Heart right ventricle (tissue), 16 donors: ENCODE data around the gene TMEM115. TPM values are rescaled to one million over a fixed set of nuclear protein-coding genes. Genes with fewer than 3 reads are reported as not detected.

Experiments used
- ATAC-seq, 8 donors: fragments of 200-7000 bp; cut with Tn5 transposase; one replicate each; pipeline ENCODE4 v1.9.1; 2020; ENCODE audit warnings: mild to moderate bottlenecking in 8 of 8, moderate library complexity in 8 of 8, moderate number of reproducible peaks in 1 of 8
- DNase-seq, 2 donors: peaks; one replicate each; pipeline ENCODE4 v3.0.0-alpha.2; 2020
- H3K27ac ChIP-seq, 10 donors: fragments of 200-600 bp; sonication (generic) in 2 of 10; one replicate each; pipeline versions ENCODE4 v1.5.0 to v1.8.0; 2020 to 2022; ENCODE audit warnings: mild to moderate bottlenecking in 3 of 10
- H3K27me3 ChIP-seq, 7 donors: fragments of 200-600 bp; one replicate each; pipeline ENCODE4 v1.8.0; 2021 to 2022; ENCODE audit warnings: mild to moderate bottlenecking in 2 of 7
- H3K36me3 ChIP-seq, 9 donors: fragments of 200-600 bp; sonication (generic) in 1 of 9; one replicate each; pipeline versions ENCODE4 v1.5.0 to v1.8.0; 2020 to 2022; ENCODE audit warnings: mild to moderate bottlenecking in 2 of 9
- H3K4me1 ChIP-seq, 9 donors: fragments of 200-600 bp; sonication (generic) in 1 of 9; one replicate each; pipeline versions ENCODE4 v1.5.0 to v1.8.0; 2020 to 2022; ENCODE audit warnings: mild to moderate bottlenecking in 4 of 9
- H3K4me3 ChIP-seq, 10 donors: fragments of 200-600 bp; sonication (generic) in 2 of 10; one replicate each; pipeline versions ENCODE4 v1.5.0 to v1.8.0; 2020 to 2022; ENCODE audit warnings: mild to moderate bottlenecking in 7 of 10, moderate library complexity in 2 of 10
- H3K9me3 ChIP-seq, 11 donors: fragments of 200-600 bp in 10 of 11; sonication (generic) in 2 of 11; one replicate each; pipeline versions ENCODE4 v1.5.0 to v1.8.0; 2013 to 2022; ENCODE audit warnings: mild to moderate bottlenecking in 2 of 11, control low read depth in 1 of 11, moderate library complexity in 1 of 11
- WGBS, 2 donors: extraction: QIAGEN DNeasy Blood & Tissue Kit; methylation state at CpG; one replicate each; pipeline ENCODE4 v1.1.7; 2013; ENCODE audit warnings: inconsistent platforms in 1 of 2; 5-methylcytosine and 5-hydroxymethylcytosine counted together
- intact Hi-C, 10 donors: fragments of 100-400 bp; cut with DNase I; formaldehyde crosslinking; loops; one replicate each; pipeline versions ENCODE4 v1.11.1 to v1.14.2; 2022
- polyA plus RNA-seq, 2 donors: library from polyadenylated mRNA; stranded (reverse); fragments of 200-250 nt; gene quantifications; one replicate each; pipeline ENCODE4 v1.2.3, GENCODE V29; 2013
- total RNA-seq, 10 donors: library from RNA; stranded (reverse); fragmentation: NEBNext Ultra II Directional in 3 of 10; extraction: Animal tissue kit (Norgen Biotek cat#: 25700) in 3 of 10; gene quantifications; one replicate each; pipeline versions ENCODE4 v1.2.1 to v1.2.4, GENCODE V29; 2021 to 2023
- TF ChIP-seq, protein P1 (sequence below), 9 donors: fragments of 200-600 bp; sonication (generic) in 2 of 9; IDR thresholded peaks; one replicate each; pipeline versions ENCODE4 v1.5.0 to v1.8.0; 2021 to 2022; ENCODE audit warnings: antibody characterized with exemption in 9 of 9, mild to moderate bottlenecking in 5 of 9, moderate library complexity in 1 of 9
- donor health status: Arrhythmogenic right ventricular cardiomyopathy.
- donor health status: ischemic (EF 13 %, LVEDD 7.1; RV severe dilation, severe dysfunction).
- donor health status: healthy with polysubstance abuse.
- donor health status: DM: no; HTN: yes; CAD: no.
- donor health status: DM: no; HTN: no; CAD: no.
- donor health status: ischemic (EF 25% LVEDD 6.9; RV normal size, moderate dysfunction).
- donor health status: ischemic (EF 25% LVEDD 5.7; RV mildly dilated, moderate dysfunction).
- donor health status: healthy.
- donor health status: DM: yes; HTN: yes; CAD: no.
- donor health status: Ischemic cardiomyopathy.
- donor health status: ischemic (EF 35%, LVEDD 5.7; RV mildly dilated, moderate dysfunction).
- donor health status: nonischemic (EF 11% LVEDD 7.7; RV severe dilation, severe dysfunction).
- donor health status: DM: yes; HTN: yes; CAD: no.
- donor health status: PGD.
- donor health status: ischemic (EF 29% LVEDD 5.4; RV normal size, mild dysfunction).
- donor health status: nonischemic (EF 23%, LVEDD 6.1; RV moderate dilation, normal function).

The TMEM115 gene
- total and polyA plus RNA-seq, 12 donors, result 18.1 to 47.6 (median 24.2) TPM

GRCh38 chr3:50359760-50360110, 414 bp upstream of the TMEM115 start:
- Histone ChIP-seq H3K27me3 (no peaks in the 10 kb centered on the region), H3K36me3 (peaks cover 0 to 37% (median 6%) of the 10 kb centered on the region in 9 donors), H3K4me1 (peaks cover 28 to 54% (median 43%) of the 10 kb centered on the region in 9 donors), H3K27ac (peak overlapping the region in 3 of 10 donors; percentile 55 to 95 (median 94)), H3K9me3 (no peaks in the 10 kb centered on the region), H3K4me3 (peak overlapping the region in 6 of 10 donors; percentile 81 to 98 (median 90))
- 21 to 24% methylated on average over 8 of the region's 8 CpGs for WGBS, 2 donors
- no peak for DNase-seq
- peak in 1 of 8 donors; percentile 4 for ATAC-seq
- intact Hi-C loops, result loop anchor here in 2 of 10 donors (1.0 to 5.0 kb wide), 2 partner anchors 31 to 253 kb away; partner anchors contain the start of gene CISH (in 1 of the 2)
- TF ChIP-seq, protein P1, sequence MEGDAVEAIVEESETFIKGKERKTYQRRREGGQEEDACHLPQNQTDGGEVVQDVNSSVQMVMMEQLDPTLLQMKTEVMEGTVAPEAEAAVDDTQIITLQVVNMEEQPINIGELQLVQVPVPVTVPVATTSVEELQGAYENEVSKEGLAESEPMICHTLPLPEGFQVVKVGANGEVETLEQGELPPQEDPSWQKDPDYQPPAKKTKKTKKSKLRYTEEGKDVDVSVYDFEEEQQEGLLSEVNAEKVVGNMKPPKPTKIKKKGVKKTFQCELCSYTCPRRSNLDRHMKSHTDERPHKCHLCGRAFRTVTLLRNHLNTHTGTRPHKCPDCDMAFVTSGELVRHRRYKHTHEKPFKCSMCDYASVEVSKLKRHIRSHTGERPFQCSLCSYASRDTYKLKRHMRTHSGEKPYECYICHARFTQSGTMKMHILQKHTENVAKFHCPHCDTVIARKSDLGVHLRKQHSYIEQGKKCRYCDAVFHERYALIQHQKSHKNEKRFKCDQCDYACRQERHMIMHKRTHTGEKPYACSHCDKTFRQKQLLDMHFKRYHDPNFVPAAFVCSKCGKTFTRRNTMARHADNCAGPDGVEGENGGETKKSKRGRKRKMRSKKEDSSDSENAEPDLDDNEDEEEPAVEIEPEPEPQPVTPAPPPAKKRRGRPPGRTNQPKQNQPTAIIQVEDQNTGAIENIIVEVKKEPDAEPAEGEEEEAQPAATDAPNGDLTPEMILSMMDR (IDR thresholded peaks at IDR 0.05), result no peak

DNA sequence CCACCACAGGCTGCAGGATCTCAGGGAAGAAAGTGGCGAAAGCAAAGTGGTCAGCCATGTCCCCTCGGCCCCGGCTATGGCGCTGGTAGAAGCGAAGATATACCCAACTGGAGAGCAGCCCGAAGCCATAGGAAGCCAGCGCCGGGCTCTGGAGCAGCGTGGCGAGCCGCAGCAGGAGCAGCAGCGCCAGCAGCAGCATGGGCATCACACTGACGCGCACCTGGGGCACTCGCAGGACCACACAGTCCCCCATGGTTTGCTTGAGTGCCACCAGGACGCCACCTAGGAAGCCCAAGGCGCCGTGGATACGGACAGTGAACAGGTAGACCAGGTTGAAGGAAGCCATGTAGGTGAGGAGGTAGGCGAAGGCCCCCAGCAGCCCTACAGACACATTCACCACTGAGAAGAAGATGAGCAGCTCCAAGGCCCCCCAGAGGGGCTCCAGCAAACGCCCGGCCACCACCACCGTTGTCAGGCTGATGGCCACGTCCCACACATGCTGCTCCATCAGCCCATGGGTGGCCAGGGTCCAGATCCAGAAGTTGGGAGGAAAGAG, 888 bp downstream of the TMEM115 start:
- 42 to 54% methylated on average over 24 of the region's 24 CpGs for WGBS, 2 donors
- Histone ChIP-seq H3K4me3 (peak overlapping the region; percentile 76 to 100 (median 91)), H3K4me1 (peaks cover 28 to 50% (median 42%) of the 10 kb centered on the region in 9 donors), H3K27ac (peak overlapping the region; percentile 88 to 98 (median 94)), H3K27me3 (no peaks in the 10 kb centered on the region), H3K9me3 (no peaks in the 10 kb centered on the region), H3K36me3 (peaks cover 0 to 50% (median 18%) of the 10 kb centered on the region in 9 donors)
- TF ChIP-seq, protein P1 (IDR thresholded peaks at IDR 0.05), result no peak
- ATAC-seq, result peak in 1 of 8 donors; percentile 0
- DNase-seq, result no peak
- intact Hi-C loops, result loop anchor here in 1 of 10 donors (5.0 kb wide), 1 partner anchor 254 kb away; the partner anchor contains the start of gene CISH

DNA sequence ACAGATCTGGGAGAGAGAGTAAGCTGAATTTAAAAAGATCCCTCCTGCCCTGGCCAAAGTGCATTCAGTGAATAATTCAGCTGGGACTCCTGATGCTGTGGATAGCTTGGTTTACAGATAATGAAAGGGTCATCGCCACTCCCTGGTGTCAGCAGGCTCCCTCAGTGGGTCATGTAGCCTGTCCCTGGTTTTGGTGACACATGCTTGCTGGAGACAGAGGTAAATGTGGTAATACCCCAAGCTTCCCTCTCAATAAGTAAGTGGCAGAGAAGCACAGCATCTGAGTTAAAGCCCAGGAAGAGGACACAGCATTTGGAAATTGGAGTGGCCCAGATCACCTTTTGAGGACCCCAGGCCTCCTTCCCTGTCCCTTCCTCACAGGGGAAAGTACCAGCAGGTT, 1.8 kb downstream of the TMEM115 start:
- Histone ChIP-seq H3K4me1 (peaks cover 28 to 55% (median 42%) of the 10 kb centered on the region in 9 donors), H3K9me3 (no peaks in the 10 kb centered on the region), H3K27ac (peak overlapping the region in 7 of 10 donors; percentile 31 to 98 (median 96)), H3K4me3 (peak overlapping the region; percentile 76 to 100 (median 91)), H3K36me3 (peaks cover 0 to 58% (median 23%) of the 10 kb centered on the region in 9 donors), H3K27me3 (no peaks in the 10 kb centered on the region)
- intact Hi-C loops, result loop anchor here in 1 of 10 donors (5.0 kb wide), 1 partner anchor 255 kb away; the partner anchor contains the start of gene CISH
- WGBS, 2 donors, result 45 to 58% methylated on average over 1 of the region's 1 CpG
- no peak for ATAC-seq
- no peak for DNase-seq
- TF ChIP-seq, protein P1 (IDR thresholded peaks at IDR 0.05), result no peak

- peak overlapping the region in 9 of 10 donors; percentile 20 to 100 (median 90) for H3K4me3 ChIP-seq
- intact Hi-C loops, result loop anchor here in 1 of 10 donors (5.0 kb wide), 1 partner anchor 256 kb away; the partner anchor contains the start of gene CISH
- peaks cover 0 to 60% (median 23%) of the 10 kb centered on the region in 9 donors for H3K36me3 ChIP-seq
- peaks cover 30 to 61% (median 46%) of the 10 kb centered on the region in 9 donors for H3K4me1 ChIP-seq
- peak overlapping the region in 8 of 10 donors; percentile 13 to 97 (median 50) for H3K27ac ChIP-seq
- H3K27me3 ChIP-seq, result no peaks in the 10 kb centered on the region
- 34 to 37% methylated on average over 5 of the region's 5 CpGs for WGBS, 2 donors
- peak in 7 of 8 donors; percentile 4 to 36 (median 17) for ATAC-seq
- H3K9me3 ChIP-seq, result no peaks in the 10 kb centered on the region
- DNase-seq, result peak in 1 of 2 donors; percentile 61
- TF ChIP-seq, protein P1 (IDR thresholded peaks at IDR 0.05), result no peak
Observed at GRCh38 chr3:50356553-50356952, 2.8 kb downstream of the TMEM115 start.
